HG03060 (cell line): ENCODE data around the gene TTI1.
"Not testable (repeated sequence)": the region's sequence is repeated elsewhere in the genome, so short reads cannot be mapped to it uniquely, and the experiment has no call there.

Experiments
- ATAC-seq: cut with Tn5 transposase; IDR thresholded peaks from one replicate; pipeline ENCODE4 v1.9.1; 2021; ENCODE audit warnings: low read depth, moderate number of reproducible peaks; ENCODE audit not compliant: unreplicated experiment

Gene TTI1

DNA sequence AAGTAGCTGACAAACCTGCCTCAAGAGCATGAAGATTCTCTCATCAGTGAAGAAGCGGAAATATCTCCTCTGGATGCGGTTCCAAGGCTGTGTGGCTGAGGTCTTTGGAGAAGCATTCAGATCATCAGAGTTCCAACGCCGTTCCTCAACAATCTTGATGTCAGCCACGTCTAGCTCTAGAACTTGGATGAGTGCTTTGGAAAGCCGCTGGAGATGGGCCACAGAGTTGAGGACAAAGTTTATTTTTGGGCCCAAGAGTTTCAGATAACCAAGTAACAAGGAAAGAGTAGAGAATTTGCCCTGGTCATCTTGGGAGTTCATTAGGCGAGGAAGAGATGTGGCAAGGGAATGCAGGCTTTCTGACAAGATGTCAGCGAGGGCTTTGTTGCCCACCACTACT is 20.9 kb downstream of the TTI1 start:
- ATAC-seq, result no peak

DNA sequence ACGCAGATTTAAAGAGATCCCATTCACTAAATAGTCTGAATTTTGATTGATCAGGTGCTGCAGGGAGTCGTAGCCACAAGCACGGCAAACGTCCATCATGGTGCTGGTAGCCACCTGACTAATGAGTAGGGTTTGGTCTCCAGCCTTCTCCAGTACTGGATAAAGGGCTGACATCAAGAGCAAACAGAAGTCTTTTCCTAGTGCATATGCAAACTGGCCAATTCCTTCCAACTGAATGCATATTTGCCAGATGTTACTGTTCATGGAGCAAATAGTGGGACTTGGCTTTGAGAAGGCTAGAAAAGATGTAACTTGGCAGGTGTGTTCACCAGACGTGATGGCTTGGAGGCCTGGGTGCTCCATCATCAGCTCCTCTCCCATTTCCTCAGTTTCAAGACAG is 21.6 kb downstream of the TTI1 start:
- no peak for ATAC-seq

GRCh38 chr20:38009416-38009815 is 23.8 kb downstream of the TTI1 start:
- ATAC-seq, result not testable (repeated sequence)

- ATAC-seq, result no peak
Measured at GRCh38 chr20:38008233-38008944, 24.9 kb downstream of the TTI1 start.

DNA sequence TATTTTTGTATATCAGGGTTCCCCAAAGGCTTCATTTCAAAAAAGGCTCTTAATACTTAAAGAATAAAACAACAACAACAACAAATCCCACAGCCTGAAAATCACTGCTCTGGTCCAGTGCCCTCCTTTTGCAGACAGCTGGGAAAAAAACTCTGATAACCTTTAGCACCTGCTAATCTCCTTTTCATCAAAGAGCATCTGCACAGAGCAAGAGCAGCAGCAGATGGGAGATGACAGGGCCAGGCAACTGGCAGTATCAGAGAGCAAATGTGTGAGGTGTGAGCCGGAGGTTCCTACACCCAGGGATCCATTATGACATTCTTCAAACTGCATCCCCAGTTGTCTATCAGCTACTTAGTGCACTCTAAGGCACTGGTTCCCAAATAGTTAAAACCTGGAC is 25.7 kb downstream of the TTI1 start:
- no peak for ATAC-seq

DNA sequence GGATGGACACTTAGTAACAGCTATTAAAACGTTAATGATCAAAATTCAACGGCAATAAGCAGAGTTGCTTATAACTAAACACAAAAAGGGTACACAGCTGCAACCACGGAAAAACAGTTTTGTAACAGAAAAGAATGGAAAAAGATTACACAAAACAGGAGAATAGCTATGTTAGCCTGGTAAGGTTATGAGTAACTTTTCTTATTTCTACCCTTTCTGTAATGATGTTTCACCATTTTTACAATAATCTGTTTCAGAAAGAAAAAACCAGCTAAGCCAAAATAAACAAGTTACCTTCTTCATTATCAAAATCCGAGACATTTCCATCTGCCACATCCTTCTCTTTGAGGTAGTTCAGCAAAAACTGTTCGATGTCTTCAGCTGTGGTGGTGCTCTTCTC is 27.4 kb downstream of the TTI1 start:
- no peak for ATAC-seq

GRCh38 chr20:38004416-38004815 is 28.8 kb downstream of the TTI1 start:
- ATAC-seq, result no peak

- no peak for ATAC-seq
Measured at GRCh38 chr20:38002422-38002821, 30.8 kb downstream of the TTI1 start.

DNA sequence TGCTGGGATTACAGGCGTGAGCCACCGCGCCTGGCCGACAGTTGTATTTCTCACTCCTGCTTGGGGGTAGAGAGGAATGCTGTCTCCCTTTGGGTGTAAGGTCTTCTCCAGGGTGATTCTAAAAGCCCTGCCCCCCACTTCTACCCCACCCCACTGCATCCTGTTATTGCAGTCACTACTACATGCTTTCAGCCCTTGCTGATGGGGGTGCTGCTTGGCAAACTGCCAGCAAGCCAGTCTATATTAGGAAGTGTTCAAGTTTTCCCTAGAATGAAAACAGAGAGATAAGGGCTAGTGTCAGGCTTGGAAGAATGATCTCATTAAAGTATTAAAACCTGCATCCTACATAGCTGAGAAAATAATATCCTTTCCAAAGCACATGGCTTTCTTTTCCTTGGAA is 31.3 kb downstream of the TTI1 start:
- no peak for ATAC-seq

DNA sequence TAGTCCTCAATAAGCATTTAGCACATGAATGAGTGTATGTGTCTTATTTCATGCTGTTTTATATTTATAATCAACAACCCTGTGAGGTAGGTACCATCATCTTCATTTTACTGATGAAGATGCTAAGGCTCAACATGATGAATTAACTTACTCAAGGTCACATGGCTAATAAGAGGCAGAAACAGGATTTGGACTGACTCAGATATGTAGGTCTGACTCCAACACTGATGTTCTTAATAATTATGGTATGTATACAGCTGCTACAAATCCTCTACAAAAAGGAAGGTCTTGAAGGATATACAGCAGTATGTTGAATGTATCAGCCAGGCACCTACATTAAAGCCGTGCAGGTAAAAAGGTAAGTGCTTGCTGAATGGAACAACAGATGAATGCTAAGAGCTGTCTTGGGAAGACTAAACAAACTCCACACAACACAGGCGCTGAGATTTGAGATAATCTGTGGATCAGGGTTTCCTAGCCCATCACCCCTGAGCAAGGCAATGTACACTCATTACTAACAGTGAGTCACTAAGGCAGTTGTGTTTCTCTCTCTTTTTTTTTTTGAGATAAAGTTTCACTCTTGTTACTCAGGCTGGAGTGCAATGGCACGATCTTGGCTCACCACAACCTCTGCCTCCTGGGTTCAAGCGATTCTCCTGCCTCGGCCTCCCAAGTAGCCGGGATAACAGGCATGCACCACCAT is 31.9 kb downstream of the TTI1 start:
- ATAC-seq, result no peak

DNA sequence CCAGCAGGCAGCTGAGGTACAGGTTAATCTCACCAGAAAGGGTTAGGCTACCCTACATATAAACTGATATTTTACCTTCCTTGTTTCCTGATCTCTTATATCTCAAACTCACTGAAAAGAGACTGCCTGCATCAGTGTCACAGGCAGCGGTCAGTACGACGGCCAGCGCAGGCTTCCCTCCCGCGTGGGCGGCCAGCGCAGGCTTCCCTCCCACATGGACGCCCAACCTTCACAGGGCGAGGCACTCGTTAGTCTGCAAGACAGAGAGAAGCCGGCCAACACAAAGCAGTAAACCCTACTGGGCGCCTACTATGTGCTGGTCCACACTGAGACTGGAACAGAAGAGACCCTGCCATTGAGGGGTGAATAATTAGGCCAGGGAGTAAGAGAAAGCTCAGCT is 33.0 kb downstream of the TTI1 start:
- ATAC-seq, result no peak

DNA sequence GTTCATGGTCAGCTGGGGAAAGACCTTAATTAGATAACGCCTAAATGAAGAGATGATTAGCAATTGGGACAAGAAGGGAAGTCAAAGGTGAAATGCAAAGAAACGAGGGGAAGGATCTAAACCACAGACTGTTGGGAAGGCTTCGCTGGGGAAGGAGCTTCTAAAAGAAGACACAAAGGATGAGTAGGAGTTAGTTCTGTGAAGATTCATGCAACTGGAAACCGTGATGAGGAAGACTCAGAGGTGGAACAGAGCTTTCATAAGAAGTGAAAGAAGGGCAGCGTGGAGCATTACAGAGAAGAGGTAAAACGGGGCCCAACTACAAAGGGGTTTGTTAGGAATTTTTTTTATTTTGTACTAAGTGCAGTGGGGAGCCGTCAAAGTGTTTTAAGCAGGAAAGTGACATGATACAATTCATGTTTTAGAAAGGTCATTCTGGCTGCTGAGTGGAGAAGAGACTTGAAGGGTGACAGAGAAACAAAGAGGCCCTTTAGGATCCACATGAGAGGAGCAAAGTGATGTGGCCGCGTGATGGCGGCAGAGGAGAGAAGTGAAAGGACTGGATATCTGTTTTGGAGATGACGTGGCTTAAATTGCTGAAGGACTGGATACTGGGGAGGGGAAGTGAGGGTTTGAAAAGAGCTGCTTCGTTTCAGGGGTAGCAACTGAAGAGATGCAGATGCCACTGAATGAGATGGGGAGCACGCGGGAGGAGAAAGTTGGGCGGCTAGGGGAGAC is 33.6 kb downstream of the TTI1 start:
- ATAC-seq, result no peak

- no peak for ATAC-seq
Measured at GRCh38 chr20:37997516-37997915, 35.7 kb downstream of the TTI1 start.

- ATAC-seq, result no peak
Measured at GRCh38 chr20:37995856-37996605, 37.2 kb downstream of the TTI1 start.

GRCh38 chr20:37994512-37994911 is 38.7 kb downstream of the TTI1 start:
- ATAC-seq, result no peak

DNA sequence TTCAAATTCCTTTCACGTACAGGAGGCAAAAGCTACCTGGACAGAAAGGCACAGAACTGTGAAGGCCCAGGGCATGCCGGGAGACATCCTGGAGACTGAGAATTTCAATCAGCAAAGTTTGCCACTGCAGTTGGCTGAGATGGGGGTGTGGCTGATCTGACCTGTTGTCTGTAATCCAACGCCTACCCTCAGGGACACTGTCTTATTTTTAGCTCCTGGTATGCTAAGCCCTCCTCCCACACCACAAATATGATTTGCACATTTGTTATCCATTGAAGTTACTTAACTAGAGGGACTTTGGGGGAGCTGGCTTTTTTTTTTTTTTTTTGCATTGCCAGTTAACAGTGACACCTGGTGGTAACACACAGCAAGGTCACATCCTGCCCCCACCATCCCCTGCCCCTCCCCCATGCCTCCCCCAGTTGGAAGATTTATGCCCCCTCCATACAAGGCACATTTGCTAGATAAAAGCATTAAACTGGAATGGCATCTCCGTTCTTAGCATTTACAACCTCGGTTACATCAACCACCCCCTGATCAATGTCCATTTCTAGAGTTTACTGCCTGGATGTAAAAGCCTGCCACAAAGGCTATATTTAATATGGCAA is 40.4 kb downstream of the TTI1 start:
- ATAC-seq, result no peak

DNA sequence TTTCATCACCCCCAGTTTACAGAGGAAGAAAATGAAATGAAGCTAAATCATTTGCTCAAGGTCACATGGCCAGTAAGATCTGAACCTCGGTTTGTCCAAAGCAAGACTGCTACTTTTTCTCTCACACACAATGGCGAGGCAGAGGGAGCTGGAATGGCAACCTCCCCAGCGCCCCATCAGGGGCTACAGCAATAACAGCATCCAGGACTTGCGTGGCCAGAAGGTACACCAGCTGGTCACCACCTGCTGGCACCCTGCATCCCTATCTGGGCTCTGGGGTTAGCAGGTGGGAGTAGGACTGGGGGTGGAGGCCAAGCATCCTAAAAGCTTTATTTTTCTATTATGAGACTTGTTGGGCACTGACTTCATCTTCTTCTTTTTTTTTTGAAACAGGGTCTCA is 41.3 kb downstream of the TTI1 start:
- ATAC-seq, result no peak

DNA sequence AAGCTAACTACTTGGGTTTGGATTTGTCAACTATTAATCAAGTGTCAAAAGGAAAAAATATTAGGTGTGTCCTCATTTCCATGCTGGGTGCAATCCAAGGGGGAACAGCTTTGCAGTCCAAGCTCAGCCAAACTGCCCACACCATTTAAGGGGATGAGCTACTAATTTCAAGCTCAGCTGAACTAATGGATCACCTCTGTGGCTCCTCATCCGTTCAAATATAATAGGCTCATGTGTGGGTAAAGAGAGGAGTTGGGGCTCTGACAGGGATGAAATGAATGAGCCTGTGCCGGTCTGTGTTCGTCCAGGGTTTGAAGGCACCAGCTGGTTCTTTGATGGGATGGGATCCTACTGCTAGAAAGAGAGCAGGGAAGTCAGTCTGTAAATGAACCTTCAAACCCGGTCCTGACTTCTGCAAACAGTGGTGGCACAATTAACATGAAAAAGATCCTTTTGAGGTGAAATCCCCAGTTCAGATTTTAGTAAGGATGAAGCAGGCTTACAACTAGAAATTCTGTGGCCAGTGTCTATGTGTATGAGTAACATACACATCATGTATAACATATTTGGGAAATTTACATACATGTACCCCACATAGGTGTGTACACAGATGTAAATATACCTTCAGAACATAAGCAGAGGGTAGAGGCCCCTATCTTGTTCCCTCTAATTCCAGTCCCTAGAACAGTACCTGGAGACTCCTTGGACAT is 41.9 kb downstream of the TTI1 start:
- no peak for ATAC-seq

GRCh38 chr20:37990571-37991151 is 42.6 kb downstream of the TTI1 start:
- ATAC-seq, result peak; percentile 84
